ENCODE measurements around the gene RNPEPL1. TPM values are rescaled to one million over a fixed set of nuclear protein-coding genes. Genes with fewer than 3 reads are reported as not detected.
A peak's percentile ranks its signal among the peaks of the same experiment; 100 is the strongest.
"Not testable (repeated sequence)": the region's sequence is repeated elsewhere in the genome, so short reads cannot be mapped to it uniquely, and the experiment has no call there.

RNPEPL1 gene
- total and polyA plus RNA-seq, 10 of the 15 experiments (the other 5 are each of a cell fraction or from before 2014, with no cell fraction given), result 0.24 to 49.5 (median 6.8) TPM

- BruUV-seq (replicated peaks); intact Hi-C loops (cut with micrococcal nuclease; ENCODE audit: unreplicated experiment); SMC1A ChIA-PET (ENCODE audit: uncharacterized antibody, unreplicated experiment); H3K4me3 ChIP-seq; H3K36me3 ChIP-seq (ENCODE audit: control insufficient read depth in 2 of 2, insufficient read depth in 2 of 2, low read length in 1 of 2); ATAC-seq; H4K20me1 ChIP-seq (ENCODE audit: control insufficient read depth, insufficient read depth); in situ Hi-C loops (cut with MboI); H3K27me3 ChIP-seq (replicated peaks in 1 of 2; ENCODE audit: control insufficient read depth in 2 of 2, insufficient read depth in 2 of 2, low read length in 1 of 2); H3K79me2 ChIP-seq (ENCODE audit: control insufficient read depth, insufficient read depth, low read length); H3K9ac ChIP-seq (ENCODE audit: control insufficient read depth, insufficient read depth, low read length); H3K27ac ChIP-seq (ENCODE audit: control insufficient read depth, insufficient read depth); H3K4me2 ChIP-seq (ENCODE audit: control insufficient read depth, insufficient read depth); DNase-seq (ENCODE audit: low read depth, low spot score); RAD21 ChIA-PET (ENCODE audit: unreplicated experiment); H2AFZ ChIP-seq (ENCODE audit: control insufficient read depth, low read depth, low read length): not testable (repeated sequence)
- Histone ChIP-seq H3K9me3 (replicated peaks; ENCODE audit: control insufficient read depth, insufficient read depth, low read length) (peaks cover 12% of the 10 kb centered on the region), H3K4me1 (ENCODE audit: control insufficient read depth, insufficient read depth, low read length) (peaks cover 22% of the 10 kb centered on the region)
- POLR2A ChIA-PET, result interaction anchor here (0.6 kb wide), 1 partner anchor 45 kb away, joined by 3 read pairs; no protein-coding TSS in a partner anchor
- CTCF ChIA-PET, result interaction anchor here (1.2 to 1.4 kb wide), 3 partner anchors 52 to 224 kb away, joined by 3 read pairs; no protein-coding TSS in a partner anchor
- peak; percentile 67; the same call in 1 of the 2 replicates for TF ChIP-seq TCF12 (IDR thresholded peaks at IDR 0.05; ENCODE audit: low read depth, low read length)
- TF ChIP-seq, protein P1, sequence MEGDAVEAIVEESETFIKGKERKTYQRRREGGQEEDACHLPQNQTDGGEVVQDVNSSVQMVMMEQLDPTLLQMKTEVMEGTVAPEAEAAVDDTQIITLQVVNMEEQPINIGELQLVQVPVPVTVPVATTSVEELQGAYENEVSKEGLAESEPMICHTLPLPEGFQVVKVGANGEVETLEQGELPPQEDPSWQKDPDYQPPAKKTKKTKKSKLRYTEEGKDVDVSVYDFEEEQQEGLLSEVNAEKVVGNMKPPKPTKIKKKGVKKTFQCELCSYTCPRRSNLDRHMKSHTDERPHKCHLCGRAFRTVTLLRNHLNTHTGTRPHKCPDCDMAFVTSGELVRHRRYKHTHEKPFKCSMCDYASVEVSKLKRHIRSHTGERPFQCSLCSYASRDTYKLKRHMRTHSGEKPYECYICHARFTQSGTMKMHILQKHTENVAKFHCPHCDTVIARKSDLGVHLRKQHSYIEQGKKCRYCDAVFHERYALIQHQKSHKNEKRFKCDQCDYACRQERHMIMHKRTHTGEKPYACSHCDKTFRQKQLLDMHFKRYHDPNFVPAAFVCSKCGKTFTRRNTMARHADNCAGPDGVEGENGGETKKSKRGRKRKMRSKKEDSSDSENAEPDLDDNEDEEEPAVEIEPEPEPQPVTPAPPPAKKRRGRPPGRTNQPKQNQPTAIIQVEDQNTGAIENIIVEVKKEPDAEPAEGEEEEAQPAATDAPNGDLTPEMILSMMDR (IDR thresholded peaks at IDR 0.05 in 2 of 3, conservative IDR thresholded peaks at IDR 0.05 in 1 of 3; ENCODE audit: control insufficient read depth in 2 of 3, extremely low read depth in 1 of 3, insufficient read depth in 1 of 3, low read depth in 3 of 3, low read length in 3 of 3), result peak in 1 of 3 experiments; percentile 21; a peak in 1 of 6 replicates
- TF ChIP-seq CBX5 (IDR thresholded peaks at IDR 0.05; ENCODE audit: low read depth), result 0 out of 2 replicates have a peak, but pooled peaks have one; percentile 21
- FAIRE-seq, result peak; percentile 78
- 55% methylated on average over 5 of the region's 5 CpGs for WGBS (ENCODE audit: insufficient coverage, insufficient replicate concordance, low lambda C conversion rate, missing lambda C conversion rate)
Observed at GRCh38 chr2:240616860-240617666, 48.8 kb downstream of the RNPEPL1 start.

DNA sequence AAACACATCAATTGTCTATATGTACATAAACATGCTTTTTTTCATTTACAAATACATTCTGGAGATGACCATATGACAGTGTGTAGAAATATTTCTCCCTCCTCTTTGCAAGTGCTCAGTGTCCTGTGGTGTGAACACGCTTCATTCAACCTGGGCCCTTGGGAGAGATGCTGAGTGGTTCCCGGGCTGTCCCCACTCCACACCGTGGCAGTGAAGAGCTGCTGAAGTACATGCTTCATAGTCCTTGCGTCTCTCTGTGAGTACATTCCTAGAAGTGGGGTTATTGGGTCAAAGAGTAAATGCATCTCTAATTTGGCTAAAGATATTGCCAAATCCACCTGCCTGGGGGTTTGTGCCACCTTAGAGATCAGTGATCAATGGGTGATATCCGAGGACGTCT lies 50.5 kb downstream of the RNPEPL1 start:
- POLR2A ChIA-PET, result no interaction called here
- no TSS peak for BruUV-seq (replicated peaks)
- H3K27me3 ChIP-seq (replicated peaks in 1 of 2; ENCODE audit: control insufficient read depth in 2 of 2, insufficient read depth in 2 of 2, low read length in 1 of 2), result no peaks in the 10 kb centered on the region
- FAIRE-seq, result no peak
- intact Hi-C loops (cut with micrococcal nuclease; ENCODE audit: unreplicated experiment) (no loop called here), in situ Hi-C loops (cut with MboI) (no loop called here)
- H3K36me3 ChIP-seq (ENCODE audit: control insufficient read depth in 2 of 2, insufficient read depth in 2 of 2, low read length in 1 of 2), result no peaks in the 10 kb centered on the region
- WGBS (ENCODE audit: insufficient coverage, insufficient replicate concordance, low lambda C conversion rate, missing lambda C conversion rate), result 67% methylated on average over 6 of the region's 6 CpGs
- H3K4me1 ChIP-seq (ENCODE audit: control insufficient read depth, insufficient read depth, low read length), result peaks cover 29% of the 10 kb centered on the region
- RAD21 ChIA-PET (ENCODE audit: unreplicated experiment), result no interaction called here
- H3K4me3 ChIP-seq, result no peak overlapping the region
- SMC1A ChIA-PET (ENCODE audit: uncharacterized antibody, unreplicated experiment), result no interaction called here
- no peak overlapping the region for H3K4me2 ChIP-seq (ENCODE audit: control insufficient read depth, insufficient read depth)
- TF ChIP-seq TBL1XR1 (IDR thresholded peaks at IDR 0.05; ENCODE audit: low read depth, low read length), result no peak
- no peak overlapping the region for H3K27ac ChIP-seq (ENCODE audit: control insufficient read depth, insufficient read depth)
- no peak overlapping the region for H2AFZ ChIP-seq (ENCODE audit: control insufficient read depth, low read depth, low read length)
- no peak overlapping the region for H3K9ac ChIP-seq (ENCODE audit: control insufficient read depth, insufficient read depth, low read length)
- ATAC-seq, result no peak
- DNase-seq (ENCODE audit: low read depth, low spot score), result no peak
- no peaks in the 10 kb centered on the region for H3K79me2 ChIP-seq (ENCODE audit: control insufficient read depth, insufficient read depth, low read length)
- H4K20me1 ChIP-seq (ENCODE audit: control insufficient read depth, insufficient read depth), result no peaks in the 10 kb centered on the region
- CTCF ChIA-PET, result no interaction called here
- peaks cover 12% of the 10 kb centered on the region for H3K9me3 ChIP-seq (replicated peaks; ENCODE audit: control insufficient read depth, insufficient read depth, low read length)

Measured in GM12878 (cell line).